Mesenchymal stem cell (in vitro differentiated cells and primary cell): Measurements from ENCODE around the gene SSC5D.

ENCODE experiments used
- DNase-seq: peaks from one replicate; pipeline ENCODE4 v3.0.0-alpha.2; 2013
- H2AFZ ChIP-seq: one replicate; pipeline ENCODE4 v1.6.1; 2013; ENCODE audit warnings: low read depth, mild to moderate bottlenecking, control low read depth, inconsistent platforms, low read length, moderate library complexity
- H2AK5ac ChIP-seq: 2 replicates; pipeline ENCODE4 v1.6.1; 2013; ENCODE audit warnings: low read length, moderate library complexity, mild to moderate bottlenecking, inconsistent platforms; ENCODE audit not compliant: severe bottlenecking
- H2BK120ac ChIP-seq: one replicate; pipeline ENCODE4 v1.6.1; 2013; ENCODE audit warnings: low read depth, mild to moderate bottlenecking, inconsistent platforms, low read length, moderate library complexity
- H2BK12ac ChIP-seq, 2 experiments: one replicate each; pipeline ENCODE4 v1.6.1; 2013; ENCODE audit warnings: inconsistent platforms in 2 of 2, low read length in 2 of 2, mild to moderate bottlenecking in 2 of 2, moderate library complexity in 2 of 2, control low read depth in 1 of 2
- H2BK15ac ChIP-seq: one replicate; pipeline ENCODE4 v1.6.1; 2013; ENCODE audit warnings: mild to moderate bottlenecking, low read depth, inconsistent platforms; ENCODE audit not compliant: poor library complexity, severe bottlenecking
- H2BK5ac ChIP-seq: 2 replicates; pipeline ENCODE4 v1.6.1; 2013; ENCODE audit warnings: low read depth, mild to moderate bottlenecking, low read length, control low read depth, inconsistent platforms; ENCODE audit not compliant: poor library complexity, severe bottlenecking
- H3K14ac ChIP-seq, 2 experiments: one replicate each; pipeline ENCODE4 v1.6.1; 2013; ENCODE audit warnings: inconsistent platforms in 2 of 2, low read length in 2 of 2, control low read depth in 1 of 2, mild to moderate bottlenecking in 1 of 2, moderate library complexity in 1 of 2
- H3K18ac ChIP-seq, 2 experiments: one replicate each; pipeline ENCODE4 v1.6.1; 2013; ENCODE audit warnings: inconsistent platforms in 2 of 2, low read length in 2 of 2, control low read depth in 1 of 2, low read depth in 1 of 2, mild to moderate bottlenecking in 1 of 2
- H3K23ac ChIP-seq, 2 experiments: one replicate each; pipeline ENCODE4 v1.6.1; 2013; ENCODE audit warnings: inconsistent platforms in 2 of 2, low read length in 2 of 2, mild to moderate bottlenecking in 2 of 2, moderate library complexity in 2 of 2, control low read depth in 1 of 2
- H3K27ac ChIP-seq: 2 replicates; pipeline ENCODE4 v1.5.1; 2013; ENCODE audit warnings: mild to moderate bottlenecking, moderate library complexity, low read length, control low read depth, inconsistent platforms; ENCODE audit not compliant: poor library complexity, severe bottlenecking
- H3K27me3 ChIP-seq, 2 experiments: 2 replicates each; pipeline versions ENCODE4 v1.6.1 to v1.7.0; 2013; ENCODE audit warnings: low read length in 2 of 2, mild to moderate bottlenecking in 2 of 2, moderate library complexity in 2 of 2, control low read depth in 1 of 2, inconsistent platforms in 1 of 2; ENCODE audit not compliant: control insufficient read depth in 1 of 2, insufficient read depth in 1 of 2
- H3K36me3 ChIP-seq, 2 experiments: 2 replicates each; pipeline versions ENCODE4 v1.6.1 to v1.7.0; 2013; ENCODE audit warnings: low read length in 2 of 2, control low read depth in 1 of 2, inconsistent platforms in 1 of 2, low read depth in 1 of 2, mild to moderate bottlenecking in 1 of 2; ENCODE audit not compliant: insufficient read depth in 2 of 2, control insufficient read depth in 1 of 2
- H3K4ac ChIP-seq, 2 experiments: one replicate each; pipeline ENCODE4 v1.6.1; 2013; ENCODE audit warnings: inconsistent platforms in 2 of 2, low read length in 2 of 2, mild to moderate bottlenecking in 2 of 2, moderate library complexity in 2 of 2, control low read depth in 1 of 2, low read depth in 1 of 2
- H3K4me1 ChIP-seq: 2 replicates; pipeline ENCODE4 v1.6.1; 2013; ENCODE audit warnings: low read depth, low read length, control low read depth; ENCODE audit not compliant: control insufficient read depth, insufficient read depth
- H3K4me2 ChIP-seq: 2 replicates; pipeline ENCODE4 v1.6.1; 2013; ENCODE audit warnings: low read length, mild to moderate bottlenecking, inconsistent platforms; ENCODE audit not compliant: poor library complexity, severe bottlenecking
- H3K4me3 ChIP-seq, 2 experiments: 2 replicates each; pipeline versions ENCODE4 v1.5.1 to v1.7.0; 2013; ENCODE audit warnings: low read length in 2 of 2, mild to moderate bottlenecking in 2 of 2, control low read depth in 1 of 2, low read depth in 1 of 2; ENCODE audit not compliant: insufficient read depth in 1 of 2
- H3K79me1 ChIP-seq: replicated peaks from 2 replicates; pipeline ENCODE4 v1.6.1; 2013; ENCODE audit warnings: mild to moderate bottlenecking, control low read depth, low read length, inconsistent platforms; ENCODE audit not compliant: poor library complexity, severe bottlenecking
- H3K9ac ChIP-seq: 2 replicates; pipeline ENCODE4 v1.7.0; 2013; ENCODE audit warnings: mild to moderate bottlenecking, low read length, moderate library complexity
- H3K9me3 ChIP-seq: 2 replicates; pipeline ENCODE4 v1.7.0; 2013; ENCODE audit warnings: mild to moderate bottlenecking, low read length; ENCODE audit not compliant: control insufficient read depth
- H4K8ac ChIP-seq: one replicate; pipeline ENCODE4 v1.6.1; 2013; ENCODE audit warnings: inconsistent platforms, mild to moderate bottlenecking, low read length, moderate library complexity
- H4K91ac ChIP-seq: one replicate; pipeline ENCODE4 v1.6.1; 2013; ENCODE audit warnings: mild to moderate bottlenecking, low read length, inconsistent platforms
- WGBS: methylation state at CpG from one replicate; pipeline ENCODE4 v1.1.7; 2013; ENCODE audit warnings: mixed read lengths; 5-methylcytosine and 5-hydroxymethylcytosine counted together

Gene SSC5D

DNA sequence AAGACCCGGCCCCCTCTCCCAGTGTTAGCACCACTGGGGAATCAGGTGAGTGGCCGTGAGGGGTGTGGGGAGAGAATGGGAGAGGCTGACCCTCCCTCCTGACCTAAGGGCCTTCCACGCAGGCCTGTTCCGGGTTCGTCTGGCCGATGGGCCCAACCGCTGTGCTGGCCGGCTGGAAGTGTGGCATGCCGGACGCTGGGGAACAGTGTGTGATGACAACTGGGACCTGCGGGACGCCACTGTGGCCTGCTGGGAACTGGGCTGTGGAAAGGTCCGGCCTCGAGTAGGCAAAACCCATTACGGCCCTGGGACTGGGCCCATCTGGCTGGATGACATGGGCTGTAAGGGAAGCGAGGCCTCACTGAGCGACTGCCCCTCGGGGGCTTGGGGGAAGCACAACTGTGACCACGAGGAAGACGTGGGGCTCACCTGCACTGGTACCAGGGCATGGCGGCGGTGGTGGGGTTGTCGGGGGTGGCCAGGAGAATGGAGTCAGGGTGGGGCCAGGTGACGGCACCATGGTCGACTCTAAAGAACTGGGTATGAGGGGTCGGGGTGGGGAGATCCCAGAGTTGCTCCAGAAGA, 12.2 kb downstream of the SSC5D start:
- peaks cover 4% of the 10 kb centered on the region for H3K4me1 ChIP-seq
- no peak overlapping the region for H2BK120ac ChIP-seq
- no peaks in the 10 kb centered on the region for H3K9me3 ChIP-seq
- no peak overlapping the region for H2BK15ac ChIP-seq
- H3K4me2 ChIP-seq = no peak overlapping the region
- no peak overlapping the region for H3K9ac ChIP-seq
- 94% methylated on average over 25 of the region's 26 CpGs for WGBS
- H3K14ac ChIP-seq = no peak overlapping the region
- no peak overlapping the region for H3K4ac ChIP-seq
- H2BK12ac ChIP-seq = no peak overlapping the region
- H3K27me3 ChIP-seq = no peaks in the 10 kb centered on the region
- no peak for DNase-seq
- H2AFZ ChIP-seq = no peak overlapping the region
- H4K8ac ChIP-seq = no peak overlapping the region
- H2AK5ac ChIP-seq = no peak overlapping the region
- no peak overlapping the region for H2BK5ac ChIP-seq
- H4K91ac ChIP-seq = no peak overlapping the region
- H3K18ac ChIP-seq = no peak overlapping the region
- H3K4me3 ChIP-seq = no peak overlapping the region
- H3K27ac ChIP-seq = no peak overlapping the region
- no peaks in the 10 kb centered on the region for H3K79me1 ChIP-seq
- no peak overlapping the region for H3K23ac ChIP-seq
- H3K36me3 ChIP-seq = peaks cover 44 to 79% of the 10 kb centered on the region in 2 experiments

- Histone ChIP-seq H3K27ac (no peak overlapping the region), H3K36me3 (peaks cover 35 to 68% of the 10 kb centered on the region in 2 experiments), H2BK120ac (no peak overlapping the region), H3K79me1 (no peaks in the 10 kb centered on the region), H3K23ac (no peak overlapping the region), H3K9ac (no peak overlapping the region), H3K18ac (no peak overlapping the region), H2AFZ (no peak overlapping the region), H4K91ac (no peak overlapping the region), H3K14ac (no peak overlapping the region), H2BK15ac (no peak overlapping the region), H3K27me3 (no peaks in the 10 kb centered on the region), H3K9me3 (no peaks in the 10 kb centered on the region), H3K4me1 (peaks cover 4% of the 10 kb centered on the region), H2AK5ac (no peak overlapping the region), H4K8ac (no peak overlapping the region), H3K4me2 (no peak overlapping the region), H3K4me3 (no peak overlapping the region), H3K4ac (no peak overlapping the region), H2BK5ac (no peak overlapping the region), H2BK12ac (no peak overlapping the region)
- no peak for DNase-seq
- WGBS = 93% methylated on average over 9 of the region's 9 CpGs
These were observed 14.1 kb downstream of the SSC5D start for GRCh38 chr19:55502197-55502952.

- Histone ChIP-seq H3K4ac (no peak overlapping the region), H3K4me3 (no peak overlapping the region), H2AFZ (no peak overlapping the region), H3K4me1 (peaks cover 4% of the 10 kb centered on the region), H3K14ac (no peak overlapping the region), H4K91ac (no peak overlapping the region), H3K9me3 (no peaks in the 10 kb centered on the region), H2BK15ac (peak overlapping the region; percentile 33), H2BK12ac (no peak overlapping the region), H3K27ac (no peak overlapping the region), H3K9ac (no peak overlapping the region), H2BK120ac (no peak overlapping the region), H2AK5ac (no peak overlapping the region), H2BK5ac (no peak overlapping the region), H3K18ac (no peak overlapping the region), H3K23ac (no peak overlapping the region), H4K8ac (no peak overlapping the region), H3K27me3 (no peaks in the 10 kb centered on the region), H3K36me3 (peaks cover 30 to 65% of the 10 kb centered on the region in 2 experiments), H3K4me2 (no peak overlapping the region), H3K79me1 (no peaks in the 10 kb centered on the region)
- no peak for DNase-seq
- 87% methylated on average over 17 of the region's 17 CpGs for WGBS
These were observed 14.9 kb downstream of the SSC5D start for GRCh38 chr19:55503157-55503501.

- Histone ChIP-seq H3K14ac (no peak overlapping the region), H4K91ac (no peak overlapping the region), H2AFZ (no peak overlapping the region), H2AK5ac (no peak overlapping the region), H3K36me3 (peaks cover 30 to 63% of the 10 kb centered on the region in 2 experiments), H3K79me1 (no peaks in the 10 kb centered on the region), H3K4me3 (peak overlapping the region; percentile 53 to 75), H2BK5ac (no peak overlapping the region), H3K27me3 (no peaks in the 10 kb centered on the region), H3K9ac (peak overlapping the region; percentile 69), H2BK15ac (peak overlapping the region; percentile 33), H2BK12ac (no peak overlapping the region), H3K18ac (no peak overlapping the region), H3K9me3 (no peaks in the 10 kb centered on the region), H3K23ac (no peak overlapping the region), H2BK120ac (no peak overlapping the region), H3K4ac (no peak overlapping the region), H3K27ac (peak overlapping the region; percentile 46), H4K8ac (peak overlapping the region; percentile 75), H3K4me1 (peaks cover 4% of the 10 kb centered on the region), H3K4me2 (peak overlapping the region; percentile 83)
- peak; percentile 92 for DNase-seq
- WGBS = 27% methylated on average over 64 of the region's 64 CpGs
These were observed 15.4 kb downstream of the SSC5D start for GRCh38 chr19:55503502-55504251.
